Fibroblast of lung (primary cell): ENCODE measurements around the gene LPP.

Source experiments
- CTCF ChIP-seq, 2 donors: IDR thresholded peaks in 1 of 2; conservative IDR thresholded peaks in 1 of 2; 1 replicate in 1 of 2; 2 replicates in 1 of 2; pipeline ENCODE4 v1.5.1; 2011 to 2012; ENCODE audit warnings: low read length in 2 of 2, control low read depth in 1 of 2, inconsistent platforms in 1 of 2, low read depth in 1 of 2, mild to moderate bottlenecking in 1 of 2
- EZH2 ChIP-seq: IDR thresholded peaks from 2 replicates; pipeline ENCODE4 v1.5.1; 2012; ENCODE audit warnings: low read length, control low read depth, mild to moderate bottlenecking; ENCODE audit errors: missing control alignments

DNA sequence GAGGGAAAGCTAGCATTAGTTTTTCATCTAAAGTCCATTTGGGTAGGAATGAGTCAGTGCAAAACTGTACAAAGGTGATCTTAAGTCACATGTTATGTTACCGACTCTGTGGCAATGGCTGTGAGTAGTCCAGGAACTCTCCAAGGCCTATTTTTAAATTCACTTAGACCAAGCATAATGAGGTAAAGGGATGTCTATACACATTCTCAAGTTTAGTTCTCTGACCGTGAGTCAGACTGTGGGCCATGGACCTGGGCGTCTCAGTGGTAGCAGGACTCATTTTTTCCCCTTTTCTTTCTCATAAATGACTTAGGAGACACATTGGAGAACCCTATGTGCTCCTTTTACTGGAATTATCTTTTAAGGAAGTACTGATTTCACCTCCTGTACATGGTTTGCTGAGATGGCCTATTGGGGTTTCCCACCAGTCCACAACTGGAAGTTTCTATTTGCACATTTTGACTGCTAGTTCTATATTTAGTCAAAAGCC, 529.1 kb downstream of the LPP start:
- TF ChIP-seq CTCF (conservative IDR thresholded peaks at IDR 0.05 in 1 of 2, IDR thresholded peaks at IDR 0.05 in 1 of 2; ENCODE audit: low read depth in 1 of 2, low read length in 2 of 2) (no peak), EZH2 (no peak)
